SU-DHL-6 (cell line): ENCODE results near the gene HSF5.

Source experiments
- EZH2phosphoT487 ChIP-seq: fragments of 200-600 bp; sonication (generic), shearing (Covaris generic); conservative IDR thresholded peaks from 2 replicates; pipeline ENCODE4 v1.6.1; 2018; ENCODE audit warnings: mild to moderate bottlenecking, antibody characterized with exemption, low read length, moderate library complexity, mixed read lengths
- TF ChIP-seq, protein P1 (sequence below): fragments of 200-600 bp; sonication (generic); IDR thresholded peaks from one replicate; pipeline ENCODE4 v1.5.1; 2017; ENCODE audit warnings: antibody characterized with exemption, mild to moderate bottlenecking, low read length, moderate library complexity; ENCODE audit not compliant: insufficient read depth, poor library complexity, severe bottlenecking

DNA sequence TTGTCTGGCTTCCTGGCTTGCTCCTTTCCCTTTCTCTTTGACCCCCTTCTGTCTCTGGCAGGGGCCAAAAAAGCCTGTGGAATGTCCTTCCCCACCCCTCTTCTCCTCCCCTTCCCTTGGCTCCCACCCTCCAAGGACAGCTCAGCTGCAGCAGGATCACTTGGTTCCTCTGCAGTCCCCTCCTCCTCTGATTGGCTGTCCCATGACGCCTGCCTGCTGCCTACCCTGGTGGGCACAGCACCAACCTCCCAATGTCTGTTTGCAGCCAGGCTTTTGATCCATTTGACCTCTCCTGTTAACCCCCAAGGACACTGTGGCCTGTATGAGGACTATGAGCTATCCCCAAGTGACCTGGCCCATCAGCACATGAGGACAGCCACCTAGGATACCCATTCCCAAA, 41.1 kb upstream of the HSF5 start:
- TF ChIP-seq, protein P1, sequence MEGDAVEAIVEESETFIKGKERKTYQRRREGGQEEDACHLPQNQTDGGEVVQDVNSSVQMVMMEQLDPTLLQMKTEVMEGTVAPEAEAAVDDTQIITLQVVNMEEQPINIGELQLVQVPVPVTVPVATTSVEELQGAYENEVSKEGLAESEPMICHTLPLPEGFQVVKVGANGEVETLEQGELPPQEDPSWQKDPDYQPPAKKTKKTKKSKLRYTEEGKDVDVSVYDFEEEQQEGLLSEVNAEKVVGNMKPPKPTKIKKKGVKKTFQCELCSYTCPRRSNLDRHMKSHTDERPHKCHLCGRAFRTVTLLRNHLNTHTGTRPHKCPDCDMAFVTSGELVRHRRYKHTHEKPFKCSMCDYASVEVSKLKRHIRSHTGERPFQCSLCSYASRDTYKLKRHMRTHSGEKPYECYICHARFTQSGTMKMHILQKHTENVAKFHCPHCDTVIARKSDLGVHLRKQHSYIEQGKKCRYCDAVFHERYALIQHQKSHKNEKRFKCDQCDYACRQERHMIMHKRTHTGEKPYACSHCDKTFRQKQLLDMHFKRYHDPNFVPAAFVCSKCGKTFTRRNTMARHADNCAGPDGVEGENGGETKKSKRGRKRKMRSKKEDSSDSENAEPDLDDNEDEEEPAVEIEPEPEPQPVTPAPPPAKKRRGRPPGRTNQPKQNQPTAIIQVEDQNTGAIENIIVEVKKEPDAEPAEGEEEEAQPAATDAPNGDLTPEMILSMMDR: no peak
- TF ChIP-seq EZH2phosphoT487: no peak
